ENCODE measurements around the gene FMNL3. TPM values are rescaled to one million over a fixed set of nuclear protein-coding genes. Genes with fewer than 3 reads are reported as not detected.

FMNL3 gene
- total RNA-seq, 1 experiment from 2014 or later, result 3.5 TPM

DNA sequence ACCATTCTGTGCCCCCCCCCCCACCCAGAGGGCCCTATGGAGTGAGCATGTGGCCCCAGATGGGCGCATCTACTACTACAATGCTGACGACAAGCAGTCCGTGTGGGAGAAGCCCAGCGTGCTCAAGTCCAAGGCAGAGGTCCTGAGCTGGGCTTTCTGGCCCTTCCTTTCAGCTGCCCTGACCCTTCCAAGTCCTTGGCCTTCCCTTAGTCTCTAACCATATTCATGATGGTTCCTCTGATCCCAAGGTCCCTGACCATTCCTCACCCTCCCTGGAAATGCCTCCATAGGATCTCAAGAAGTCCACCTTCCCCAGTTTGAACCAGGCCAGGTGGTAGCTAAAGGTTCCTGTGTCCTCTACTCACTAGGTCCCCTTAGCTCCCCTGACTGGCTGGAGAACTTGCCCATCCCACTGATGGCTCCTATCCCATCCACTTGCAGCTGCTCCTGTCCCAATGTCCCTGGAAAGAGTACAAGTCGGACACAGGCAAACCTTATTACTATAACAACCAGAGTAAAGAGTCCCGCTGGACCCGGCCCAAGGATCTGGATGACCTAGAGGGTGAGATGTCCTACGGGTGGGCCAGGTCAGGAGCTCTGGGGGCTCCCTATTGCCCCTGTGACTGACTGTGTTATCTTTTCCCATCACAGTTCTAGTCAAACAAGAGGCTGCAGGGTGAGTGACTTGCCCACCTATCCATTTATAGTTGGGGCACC, 74.1 kb downstream of the FMNL3 start:
- TF ChIP-seq POLR2A (IDR thresholded peaks at IDR 0.05; ENCODE audit: borderline replicate concordance, extremely low read depth, insufficient read depth, insufficient read length), result no peak
- TF ChIP-seq ZFX (IDR thresholded peaks at IDR 0.05), result no peak
- TF ChIP-seq ELF1 (IDR thresholded peaks at IDR 0.05; ENCODE audit: borderline replicate concordance, low read depth), result no peak
- no peak for TF ChIP-seq RAD21 (IDR thresholded peaks at IDR 0.05; ENCODE audit: low read depth)
- TF ChIP-seq SRF (IDR thresholded peaks at IDR 0.05; ENCODE audit: low read depth), result no peak
- TF ChIP-seq FOSL1 (IDR thresholded peaks at IDR 0.05; ENCODE audit: low read depth), result no peak
- no peak for TF ChIP-seq ZNF274 (IDR thresholded peaks at IDR 0.05; ENCODE audit: low read depth, low read length)
- TF ChIP-seq, protein P1, sequence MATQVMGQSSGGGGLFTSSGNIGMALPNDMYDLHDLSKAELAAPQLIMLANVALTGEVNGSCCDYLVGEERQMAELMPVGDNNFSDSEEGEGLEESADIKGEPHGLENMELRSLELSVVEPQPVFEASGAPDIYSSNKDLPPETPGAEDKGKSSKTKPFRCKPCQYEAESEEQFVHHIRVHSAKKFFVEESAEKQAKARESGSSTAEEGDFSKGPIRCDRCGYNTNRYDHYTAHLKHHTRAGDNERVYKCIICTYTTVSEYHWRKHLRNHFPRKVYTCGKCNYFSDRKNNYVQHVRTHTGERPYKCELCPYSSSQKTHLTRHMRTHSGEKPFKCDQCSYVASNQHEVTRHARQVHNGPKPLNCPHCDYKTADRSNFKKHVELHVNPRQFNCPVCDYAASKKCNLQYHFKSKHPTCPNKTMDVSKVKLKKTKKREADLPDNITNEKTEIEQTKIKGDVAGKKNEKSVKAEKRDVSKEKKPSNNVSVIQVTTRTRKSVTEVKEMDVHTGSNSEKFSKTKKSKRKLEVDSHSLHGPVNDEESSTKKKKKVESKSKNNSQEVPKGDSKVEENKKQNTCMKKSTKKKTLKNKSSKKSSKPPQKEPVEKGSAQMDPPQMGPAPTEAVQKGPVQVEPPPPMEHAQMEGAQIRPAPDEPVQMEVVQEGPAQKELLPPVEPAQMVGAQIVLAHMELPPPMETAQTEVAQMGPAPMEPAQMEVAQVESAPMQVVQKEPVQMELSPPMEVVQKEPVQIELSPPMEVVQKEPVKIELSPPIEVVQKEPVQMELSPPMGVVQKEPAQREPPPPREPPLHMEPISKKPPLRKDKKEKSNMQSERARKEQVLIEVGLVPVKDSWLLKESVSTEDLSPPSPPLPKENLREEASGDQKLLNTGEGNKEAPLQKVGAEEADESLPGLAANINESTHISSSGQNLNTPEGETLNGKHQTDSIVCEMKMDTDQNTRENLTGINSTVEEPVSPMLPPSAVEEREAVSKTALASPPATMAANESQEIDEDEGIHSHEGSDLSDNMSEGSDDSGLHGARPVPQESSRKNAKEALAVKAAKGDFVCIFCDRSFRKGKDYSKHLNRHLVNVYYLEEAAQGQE (IDR thresholded peaks at IDR 0.05; ENCODE audit: low read depth), result no peak
- no peak for TF ChIP-seq MAX (IDR thresholded peaks at IDR 0.05)
- intact Hi-C loops (cut with micrococcal nuclease), result no loop called here
- Histone ChIP-seq H3K9ac (ENCODE audit: low read length) (no peak overlapping the region), H3K79me2 (ENCODE audit: insufficient read depth, low read length) (no peaks in the 10 kb centered on the region), H3K9me3 (ENCODE audit: control insufficient read depth in 1 of 2, insufficient read depth in 1 of 2, low read depth in 1 of 2, low read length in 2 of 2) (no peaks in the 10 kb centered on the region), H3K4me1 (ENCODE audit: control insufficient read depth in 1 of 2, insufficient read depth in 2 of 2, low read length in 2 of 2) (peaks cover 0 to 2% of the 10 kb centered on the region in 2 experiments; a peak in 3 of 4 replicates), H3K4me2 (ENCODE audit: low read length) (no peak overlapping the region), H2AFZ (ENCODE audit: low read depth, low read length, poor library complexity, severe bottlenecking) (no peak overlapping the region), H3K27me3 (ENCODE audit: insufficient read depth, low read length) (no peaks in the 10 kb centered on the region), H3K36me3 (ENCODE audit: control insufficient read depth in 1 of 2, insufficient read depth in 2 of 2, low read length in 2 of 2) (no peaks in the 10 kb centered on the region), H3K27ac (ENCODE audit: low read depth, low read length) (no peak overlapping the region), H3K4me3 (replicated peaks in 1 of 2; ENCODE audit: low read depth in 1 of 2, low read length in 2 of 2) (no peak overlapping the region), H3K9me2 (ENCODE audit: insufficient read depth) (no peaks in the 10 kb centered on the region), H4K20me1 (ENCODE audit: insufficient read depth) (no peaks in the 10 kb centered on the region)
- RAD21 ChIA-PET (ENCODE audit: low non-redundant PET in 1 of 2, low total read pairs in 2 of 2, uncharacterized antibody in 2 of 2, unreplicated experiment in 2 of 2), result no interaction called here
- CTCF ChIA-PET, result interaction anchor here (1.7 kb wide), 1 partner anchor 10 kb away, joined by 4 read pairs; the partner anchor contains the start of gene PRPF40B
- POLR2A ChIA-PET, result no interaction called here
- DNase-seq (ENCODE audit: low read depth, low spot score), result no peak
- BruUV-seq (replicated peaks), result no TSS peak
- no peak for ATAC-seq
